H9 (cell line): ENCODE data around the gene ALOX12B. TPM values are rescaled to one million over a fixed set of nuclear protein-coding genes. Genes with fewer than 3 reads are reported as not detected.

ENCODE experiments used
- DNase-seq: peaks from one replicate; pipeline ENCODE4 v3.0.0-alpha.2; 2017
- H2AFZ ChIP-seq: one replicate; pipeline ENCODE4 v1.6.1; 2013; ENCODE audit warnings: mild to moderate bottlenecking, low read length, control low read depth, moderate library complexity
- H2AK5ac ChIP-seq: 2 replicates; pipeline ENCODE4 v1.6.1; 2013; ENCODE audit warnings: low read length, control low read depth, mixed read lengths; ENCODE audit not compliant: insufficient read length
- H2BK120ac ChIP-seq: one replicate; pipeline ENCODE4 v1.6.1; 2013; ENCODE audit warnings: low read depth, mild to moderate bottlenecking, low read length, control low read depth, inconsistent platforms; ENCODE audit not compliant: poor library complexity, severe bottlenecking
- H2BK12ac ChIP-seq: 2 replicates; pipeline ENCODE4 v1.6.1; 2013; ENCODE audit warnings: low read length, control low read depth, mixed read lengths, low read depth; ENCODE audit not compliant: insufficient read length
- H2BK15ac ChIP-seq: 2 replicates; pipeline ENCODE4 v1.6.1; 2013; ENCODE audit warnings: low read depth, low read length, control low read depth
- H2BK20ac ChIP-seq: one replicate; pipeline ENCODE4 v1.6.1; 2013; ENCODE audit warnings: low read depth, mild to moderate bottlenecking, low read length, control low read depth, inconsistent platforms; ENCODE audit not compliant: poor library complexity, severe bottlenecking
- H2BK5ac ChIP-seq: 2 replicates; pipeline ENCODE4 v1.6.1; 2013; ENCODE audit warnings: low read length, control low read depth, mixed read lengths; ENCODE audit not compliant: insufficient read length
- H3K14ac ChIP-seq: 2 replicates; pipeline ENCODE4 v1.6.1; 2013; ENCODE audit warnings: low read length, control low read depth; ENCODE audit not compliant: insufficient read depth
- H3K18ac ChIP-seq: 2 replicates; pipeline ENCODE4 v1.6.1; 2013; ENCODE audit warnings: low read depth, mild to moderate bottlenecking, mixed read lengths, low read length, control low read depth; ENCODE audit not compliant: insufficient read length
- H3K23ac ChIP-seq: 2 replicates; pipeline ENCODE4 v1.6.1; 2013; ENCODE audit warnings: low read length, control low read depth, mixed read lengths, low read depth; ENCODE audit not compliant: insufficient read length
- H3K23me2 ChIP-seq: 2 replicates; pipeline ENCODE4 v1.6.1; 2013; ENCODE audit warnings: low read depth, mild to moderate bottlenecking, mixed read lengths, low read length, control low read depth; ENCODE audit not compliant: insufficient read length, poor library complexity, severe bottlenecking
- H3K27ac ChIP-seq: 2 replicates; pipeline ENCODE4 v1.5.1; 2013; ENCODE audit warnings: low read length, control low read depth, mixed read lengths, low read depth; ENCODE audit not compliant: insufficient read length
- H3K27me3 ChIP-seq: 2 replicates; pipeline ENCODE4 v1.6.1; 2013; ENCODE audit warnings: low read length, control low read depth, inconsistent platforms; ENCODE audit not compliant: insufficient read depth
- H3K4ac ChIP-seq: 2 replicates; pipeline ENCODE4 v1.6.1; 2013; ENCODE audit warnings: low read depth, mild to moderate bottlenecking, control low read depth, inconsistent platforms, low read length, moderate library complexity
- H3K4me1 ChIP-seq: 2 replicates; pipeline ENCODE4 v1.6.1; 2013; ENCODE audit warnings: low read length, control low read depth, inconsistent platforms; ENCODE audit not compliant: insufficient read depth
- H3K4me2 ChIP-seq: 2 replicates; pipeline ENCODE4 v1.6.1; 2013; ENCODE audit warnings: low read length, control low read depth, mixed read lengths; ENCODE audit not compliant: insufficient read length, insufficient read depth
- H3K56ac ChIP-seq: 2 replicates; pipeline ENCODE4 v1.6.1; 2013; ENCODE audit warnings: low read depth, mild to moderate bottlenecking, mixed read lengths, low read length, control low read depth; ENCODE audit not compliant: insufficient read length
- H3K79me1 ChIP-seq: 2 replicates; pipeline ENCODE4 v1.6.1; 2013; ENCODE audit warnings: low read depth, mild to moderate bottlenecking, moderate library complexity, low read length, control low read depth, inconsistent platforms; ENCODE audit not compliant: insufficient read depth, poor library complexity, severe bottlenecking
- H3K79me2 ChIP-seq: 2 replicates; pipeline ENCODE4 v1.6.1; 2013; ENCODE audit warnings: low read length, control low read depth, inconsistent platforms; ENCODE audit not compliant: insufficient read depth
- H3K9ac ChIP-seq: 2 replicates; pipeline ENCODE4 v1.6.1; 2013; ENCODE audit warnings: low read length, control low read depth, mixed read lengths; ENCODE audit not compliant: insufficient read length; ENCODE audit errors: extremely low read depth
- H3K9me3 ChIP-seq: one replicate; pipeline ENCODE4 v1.6.1; 2013; ENCODE audit warnings: low read depth, low read length, inconsistent platforms; ENCODE audit not compliant: control insufficient read depth
- H3T11ph ChIP-seq: one replicate; pipeline ENCODE4 v1.6.1; 2013; ENCODE audit warnings: mild to moderate bottlenecking, low read length, control low read depth, inconsistent platforms
- H4K20me1 ChIP-seq: one replicate; pipeline ENCODE4 v1.6.1; 2013; ENCODE audit not compliant: control insufficient read depth, insufficient read length, insufficient read depth
- H4K5ac ChIP-seq: 2 replicates; pipeline ENCODE4 v1.6.1; 2013; ENCODE audit warnings: low read depth, mild to moderate bottlenecking, mixed read lengths, low read length, control low read depth; ENCODE audit not compliant: insufficient read length
- H4K8ac ChIP-seq: replicated peaks from 2 replicates; pipeline ENCODE4 v1.6.1; 2013; ENCODE audit warnings: low read length, control low read depth, mixed read lengths, low read depth; ENCODE audit not compliant: insufficient read length
- H4K91ac ChIP-seq: 2 replicates; pipeline ENCODE4 v1.6.1; 2013; ENCODE audit warnings: low read depth, mild to moderate bottlenecking, moderate library complexity, mixed read lengths, low read length, control low read depth; ENCODE audit not compliant: insufficient read length
- H3K27ac Mint-ChIP-seq, 3 experiments: 2 replicates in 2 of 3; 3 replicates in 1 of 3; pipeline ENCODE4 v1.8.0; 2020 to 2021; ENCODE audit warnings: mixed read lengths in 3 of 3, mild to moderate bottlenecking in 1 of 3, moderate library complexity in 1 of 3
- H3K27me3 Mint-ChIP-seq: 2 replicates; pipeline ENCODE4 v1.8.0; 2021; ENCODE audit warnings: low read depth, mild to moderate bottlenecking, moderate library complexity, mixed read lengths
- H3K36me3 Mint-ChIP-seq, 3 experiments: 2 replicates in 2 of 3; 3 replicates in 1 of 3; pipeline ENCODE4 v1.8.0; 2020 to 2021; ENCODE audit warnings: low read depth in 3 of 3, mixed read lengths in 3 of 3; ENCODE audit not compliant: insufficient read depth in 1 of 3
- H3K4me1 Mint-ChIP-seq, 2 experiments: 2 replicates each; pipeline ENCODE4 v1.8.0; 2020; ENCODE audit warnings: mixed read lengths in 2 of 2
- H3K4me3 Mint-ChIP-seq, 2 experiments: 2 replicates in 1 of 2; 3 replicates in 1 of 2; pipeline ENCODE4 v1.8.0; 2020 to 2021; ENCODE audit warnings: mild to moderate bottlenecking in 2 of 2, mixed read lengths in 2 of 2, moderate library complexity in 1 of 2
- H3K9me3 Mint-ChIP-seq, 2 experiments: 2 replicates in 1 of 2; 3 replicates in 1 of 2; pipeline ENCODE4 v1.8.0; 2020; ENCODE audit warnings: mild to moderate bottlenecking in 2 of 2, mixed read lengths in 2 of 2, moderate library complexity in 1 of 2
- CTCF ChIP-seq: fragments of 200-600 bp; sonication (generic); conservative IDR thresholded peaks from 3 replicates; pipeline ENCODE4 v1.8.0; 2021; ENCODE audit warnings: antibody characterized with exemption, mild to moderate bottlenecking
- WGBS: extraction: QIAGEN DNeasy Blood & Tissue Kit; methylation state at CpG from one replicate; pipeline ENCODE4 v1.1.7; 2013; ENCODE audit warnings: missing lambda C conversion rate, low lambda C conversion rate, mixed read lengths; ENCODE audit not compliant: insufficient read length; ENCODE audit errors: extremely low coverage; 5-methylcytosine and 5-hydroxymethylcytosine counted together
- total RNA-seq: library from RNA; stranded (reverse); gene quantifications from 2 replicates; pipeline ENCODE4 v1.2.1, GENCODE V29; 2021

The ALOX12B gene
- total RNA-seq, 1 experiment from 2014 or later = 1.2 TPM

- Histone ChIP-seq H3K23ac (no peak overlapping the region), H2BK120ac (no peak overlapping the region), H4K20me1 (no peaks in the 10 kb centered on the region), H3K56ac (no peak overlapping the region), H3T11ph (no peak overlapping the region), H4K5ac (no peak overlapping the region), H4K8ac (no peak overlapping the region), H3K23me2 (no peaks in the 10 kb centered on the region), H3K9me3 (no peaks in the 10 kb centered on the region), H2BK15ac (no peak overlapping the region), H3K14ac (no peak overlapping the region), H3K79me1 (no peaks in the 10 kb centered on the region), H3K27me3 (no peaks in the 10 kb centered on the region), H3K4me1 (no peaks in the 10 kb centered on the region), H3K9ac (no peak overlapping the region), H3K4ac (no peak overlapping the region), H4K91ac (no peak overlapping the region), H3K27ac (no peak overlapping the region), H2AK5ac (no peak overlapping the region), H2BK12ac (no peak overlapping the region), H2AFZ (no peak overlapping the region), H3K18ac (no peak overlapping the region), H2BK5ac (no peak overlapping the region), H2BK20ac (no peak overlapping the region), H3K79me2 (no peaks in the 10 kb centered on the region), H3K4me2 (no peak overlapping the region)
- no peak overlapping the region for H3K4me3 Mint-ChIP-seq
- no peaks in the 10 kb centered on the region for H3K36me3 Mint-ChIP-seq
- H3K4me1 Mint-ChIP-seq = 0 out of 4 replicates have a peak, but pooled peaks cover 0 to 1% of the 10 kb centered on the region in 2 experiments
- no peak for TF ChIP-seq CTCF
- whole genome bisulfite sequencing = no CpG with 5 or more reads among the region's 7 CpGs
- no peak overlapping the region; a peak in 1 of 7 replicates for H3K27ac Mint-ChIP-seq
- no peaks in the 10 kb centered on the region for H3K9me3 Mint-ChIP-seq
- DNase-seq = no peak
- peaks cover 29% of the 10 kb centered on the region for H3K27me3 Mint-ChIP-seq
Observed at GRCh38 chr17:8051831-8052230, 35.7 kb downstream of the ALOX12B start.
